ENCODE data around the gene SYK. TPM values are rescaled to one million over a fixed set of nuclear protein-coding genes. Genes with fewer than 3 reads are reported as not detected.

SYK gene
- total RNA-seq, 2 experiments from 2014 or later = 0.11 to 0.64 TPM

- Mint-ChIP-seq H3K27me3 (no peaks in the 10 kb centered on the region), H3K27ac (no peak overlapping the region), H3K9me3 (ENCODE audit: low read depth) (no peaks in the 10 kb centered on the region), H3K4me3 (no peak overlapping the region), H3K4me1 (peaks cover 7% of the 10 kb centered on the region), H3K36me3 (ENCODE audit: low read depth) (no peaks in the 10 kb centered on the region)
- intact Hi-C loops (cut with DNase I, micrococcal nuclease) = no loop called here
- DNase-seq = no peak
- ChIA-PET CTCF (interaction anchor here (0.8 kb wide), 1 partner anchor 8 kb away, joined by 3 read pairs; no protein-coding TSS in a partner anchor), POLR2A (no interaction called here)
- no peak for ATAC-seq
These were observed 55.5 kb downstream of the SYK start for GRCh38 chr9:90857091-90857490.

- DNase-seq (no peak), ATAC-seq (no peak)
- CTCF ChIA-PET = no interaction called here
- intact Hi-C loops (cut with DNase I, micrococcal nuclease) = no loop called here
- Mint-ChIP-seq H3K4me3 (no peak overlapping the region), H3K9me3 (ENCODE audit: low read depth) (no peaks in the 10 kb centered on the region), H3K4me1 (peaks cover 7% of the 10 kb centered on the region), H3K27me3 (no peaks in the 10 kb centered on the region), H3K36me3 (ENCODE audit: low read depth) (no peaks in the 10 kb centered on the region), H3K27ac (no peak overlapping the region)
- POLR2A ChIA-PET = no interaction called here
These were observed 56.2 kb downstream of the SYK start for GRCh38 chr9:90857855-90858254.

- Mint-ChIP-seq H3K36me3 (ENCODE audit: low read depth) (no peaks in the 10 kb centered on the region), H3K4me1 (peaks cover 7% of the 10 kb centered on the region), H3K27ac (no peak overlapping the region), H3K27me3 (no peaks in the 10 kb centered on the region), H3K9me3 (ENCODE audit: low read depth) (no peaks in the 10 kb centered on the region), H3K4me3 (no peak overlapping the region)
- intact Hi-C loops (cut with DNase I, micrococcal nuclease) = no loop called here
- ATAC-seq (no peak), DNase-seq (no peak)
- POLR2A ChIA-PET = no interaction called here
- CTCF ChIA-PET = no interaction called here
These were observed 56.9 kb downstream of the SYK start for GRCh38 chr9:90858457-90858901.

- intact Hi-C loops (cut with DNase I, micrococcal nuclease) = no loop called here
- H3K9me3 Mint-ChIP-seq (ENCODE audit: low read depth) = no peaks in the 10 kb centered on the region
- no peak overlapping the region for H3K27ac Mint-ChIP-seq
- no peak for DNase-seq
- H3K4me3 Mint-ChIP-seq = no peak overlapping the region
- ChIA-PET POLR2A (no interaction called here), CTCF (interaction anchor here (1.8 kb wide), 1 partner anchor 18 kb away, joined by 4 read pairs; no protein-coding TSS in a partner anchor)
- H3K27me3 Mint-ChIP-seq = no peaks in the 10 kb centered on the region
- peaks cover 18% of the 10 kb centered on the region for H3K4me1 Mint-ChIP-seq
- no peak for ATAC-seq
- H3K36me3 Mint-ChIP-seq (ENCODE audit: low read depth) = no peaks in the 10 kb centered on the region
These were observed 58.8 kb downstream of the SYK start for GRCh38 chr9:90860382-90860781.

- DNase-seq (no peak), ATAC-seq (no peak)
- H3K36me3 Mint-ChIP-seq (ENCODE audit: low read depth) = no peaks in the 10 kb centered on the region
- no peaks in the 10 kb centered on the region for H3K9me3 Mint-ChIP-seq (ENCODE audit: low read depth)
- peaks cover 20% of the 10 kb centered on the region for H3K4me1 Mint-ChIP-seq
- H3K27ac Mint-ChIP-seq = no peak overlapping the region
- intact Hi-C loops (cut with DNase I, micrococcal nuclease) = no loop called here
- no peak overlapping the region for H3K4me3 Mint-ChIP-seq
- ChIA-PET CTCF (interaction anchor here (1.8 kb wide), 1 partner anchor 18 kb away, joined by 4 read pairs; no protein-coding TSS in a partner anchor), POLR2A (no interaction called here)
- no peaks in the 10 kb centered on the region for H3K27me3 Mint-ChIP-seq
These were observed 59.2 kb downstream of the SYK start for GRCh38 chr9:90860826-90861225.

- Mint-ChIP-seq H3K27ac (no peak overlapping the region), H3K9me3 (ENCODE audit: low read depth) (no peaks in the 10 kb centered on the region), H3K36me3 (ENCODE audit: low read depth) (no peaks in the 10 kb centered on the region), H3K4me1 (peaks cover 20% of the 10 kb centered on the region), H3K27me3 (no peaks in the 10 kb centered on the region), H3K4me3 (no peak overlapping the region)
- ChIA-PET POLR2A (no interaction called here), CTCF (interaction anchor here (1.8 kb wide), 1 partner anchor 17 kb away, joined by 4 read pairs; no protein-coding TSS in a partner anchor)
- intact Hi-C loops (cut with DNase I, micrococcal nuclease) = no loop called here
- DNase-seq (no peak), ATAC-seq (no peak)
These were observed 59.8 kb downstream of the SYK start for GRCh38 chr9:90861380-90861779.

GRCh38 chr9:90861826-90862740 lies 60.5 kb downstream of the SYK start:
- Mint-ChIP-seq H3K9me3 (ENCODE audit: low read depth) (no peaks in the 10 kb centered on the region), H3K27ac (no peak overlapping the region), H3K4me3 (no peak overlapping the region), H3K4me1 (peaks cover 17% of the 10 kb centered on the region), H3K27me3 (no peaks in the 10 kb centered on the region), H3K36me3 (ENCODE audit: low read depth) (no peaks in the 10 kb centered on the region)
- ATAC-seq = no peak
- ChIA-PET POLR2A (no interaction called here), CTCF (interaction anchor here (0.6 to 1.8 kb wide), 2 partner anchors 17 to 36 kb away, joined by 3 to 4 read pairs; no protein-coding TSS in a partner anchor)
- no peak for DNase-seq
- intact Hi-C loops (cut with DNase I, micrococcal nuclease) = no loop called here

GRCh38 chr9:90864779-90865178 lies 63.2 kb downstream of the SYK start:
- intact Hi-C loops (cut with DNase I, micrococcal nuclease) = no loop called here
- Mint-ChIP-seq H3K27me3 (no peaks in the 10 kb centered on the region), H3K4me1 (peaks cover 13% of the 10 kb centered on the region), H3K4me3 (no peak overlapping the region), H3K9me3 (ENCODE audit: low read depth) (no peaks in the 10 kb centered on the region), H3K36me3 (ENCODE audit: low read depth) (no peaks in the 10 kb centered on the region), H3K27ac (no peak overlapping the region)
- no peak for ATAC-seq
- DNase-seq = no peak
- ChIA-PET CTCF (interaction anchor here (0.6 to 1.2 kb wide), 4 partner anchors 8 to 638 kb away, joined by 3 read pairs; no protein-coding TSS in a partner anchor), POLR2A (interaction anchor here (0.6 kb wide), 1 partner anchor 165 kb away, joined by 3 read pairs; no protein-coding TSS in a partner anchor)

GRCh38 chr9:90867101-90867500 lies 65.5 kb downstream of the SYK start:
- H3K4me1 Mint-ChIP-seq = peaks cover 13% of the 10 kb centered on the region
- no peaks in the 10 kb centered on the region for H3K36me3 Mint-ChIP-seq (ENCODE audit: low read depth)
- no peaks in the 10 kb centered on the region for H3K9me3 Mint-ChIP-seq (ENCODE audit: low read depth)
- no peak for ATAC-seq
- intact Hi-C loops (cut with DNase I, micrococcal nuclease) = no loop called here
- ChIA-PET POLR2A (no interaction called here), CTCF (interaction anchor here (0.7 kb wide), 1 partner anchor 698 kb away, joined by 4 read pairs; no protein-coding TSS in a partner anchor)
- no peak for DNase-seq
- H3K27ac Mint-ChIP-seq = no peak overlapping the region
- H3K4me3 Mint-ChIP-seq = no peak overlapping the region
- H3K27me3 Mint-ChIP-seq = peaks cover 1% of the 10 kb centered on the region

GRCh38 chr9:90868555-90868954 lies 66.9 kb downstream of the SYK start:
- Mint-ChIP-seq H3K9me3 (ENCODE audit: low read depth) (no peaks in the 10 kb centered on the region), H3K27ac (no peak overlapping the region), H3K36me3 (ENCODE audit: low read depth) (no peaks in the 10 kb centered on the region), H3K4me3 (no peak overlapping the region), H3K4me1 (peaks cover 13% of the 10 kb centered on the region), H3K27me3 (peaks cover 1% of the 10 kb centered on the region)
- DNase-seq (no peak), ATAC-seq (no peak)
- ChIA-PET POLR2A (no interaction called here), CTCF (interaction anchor here (0.6 to 1.3 kb wide), 2 partner anchors 68 to 727 kb away, joined by 3 read pairs; no protein-coding TSS in a partner anchor)
- intact Hi-C loops (cut with DNase I, micrococcal nuclease) = no loop called here

GRCh38 chr9:90869361-90869760 lies 67.7 kb downstream of the SYK start:
- Mint-ChIP-seq H3K4me3 (no peak overlapping the region), H3K36me3 (ENCODE audit: low read depth) (no peaks in the 10 kb centered on the region), H3K27me3 (peaks cover 1% of the 10 kb centered on the region), H3K9me3 (ENCODE audit: low read depth) (no peaks in the 10 kb centered on the region), H3K4me1 (peaks cover 11% of the 10 kb centered on the region), H3K27ac (no peak overlapping the region)
- ATAC-seq = no peak
- DNase-seq = no peak
- intact Hi-C loops (cut with DNase I, micrococcal nuclease) = no loop called here
- ChIA-PET POLR2A (no interaction called here), CTCF (interaction anchor here (0.7 to 1.6 kb wide), 9 partner anchors 10 to 749 kb away, joined by 3 to 5 read pairs (median 3); no protein-coding TSS in a partner anchor)
